Measurements from ENCODE around the gene TRAF3IP1. TPM values are rescaled to one million over a fixed set of nuclear protein-coding genes. Genes with fewer than 3 reads are reported as not detected.

Gene TRAF3IP1
- polyA plus RNA-seq, 1 donor from 2014 or later: 12.5 TPM

- Histone ChIP-seq H3K27me3 (ENCODE audit: insufficient read depth, low read depth, low read length) (no peaks in the 10 kb centered on the region), H3K36me3 (ENCODE audit: insufficient read depth, low read length) (no peaks in the 10 kb centered on the region), H2AFZ (ENCODE audit: low read depth, low read length) (no peak overlapping the region), H3K4me2 (ENCODE audit: low read length) (no peak overlapping the region), H3K4me3 (ENCODE audit: low read length) (no peak overlapping the region), H3F3A (ENCODE audit: insufficient read depth, low read length, poor library complexity, severe bottlenecking) (no peaks in the 10 kb centered on the region), H3K9me2 (ENCODE audit: insufficient read depth, low read length) (no peaks in the 10 kb centered on the region), H4K20me1 (ENCODE audit: insufficient read depth) (no peaks in the 10 kb centered on the region), H3K9me3 (ENCODE audit: low read length) (no peaks in the 10 kb centered on the region), H3K9ac (ENCODE audit: low read length) (no peak overlapping the region), H3K79me2 (replicated peaks; ENCODE audit: insufficient read depth, low read length) (no peaks in the 10 kb centered on the region), H3K27ac (ENCODE audit: low read length) (no peak overlapping the region)
- TF ChIP-seq SMC3 (conservative IDR thresholded peaks at IDR 0.05; ENCODE audit: poor library complexity) (no peak), POLR2AphosphoS5 (IDR thresholded peaks at IDR 0.05) (no peak), CTCF (IDR thresholded peaks at IDR 0.05; ENCODE audit: poor library complexity, severe bottlenecking) (no peak), EP300 (conservative IDR thresholded peaks at IDR 0.05; ENCODE audit: poor library complexity, severe bottlenecking) (no peak), TAF1 (IDR thresholded peaks at IDR 0.05; ENCODE audit: low read depth) (no peak), EZH2 (IDR thresholded peaks at IDR 0.05; ENCODE audit: borderline replicate concordance, insufficient read depth, low read length, poor library complexity, severe bottlenecking) (no peak), RAD21 (conservative IDR thresholded peaks at IDR 0.05) (no peak), MXI1 (conservative IDR thresholded peaks at IDR 0.05; ENCODE audit: poor library complexity, severe bottlenecking) (no peak), REST (IDR thresholded peaks at IDR 0.05; ENCODE audit: borderline replicate concordance) (no peak)
Observed at GRCh38 chr2:238313991-238314350, 6.3 kb upstream of the TRAF3IP1 start.

GRCh38 chr2:238314576-238314975 lies 5.7 kb upstream of the TRAF3IP1 start:
- H4K20me1 ChIP-seq (ENCODE audit: insufficient read depth): no peaks in the 10 kb centered on the region
- no peaks in the 10 kb centered on the region for H3K36me3 ChIP-seq (ENCODE audit: insufficient read depth, low read length)
- H2AFZ ChIP-seq (ENCODE audit: low read depth, low read length): no peak overlapping the region
- no peaks in the 10 kb centered on the region for H3F3A ChIP-seq (ENCODE audit: insufficient read depth, low read length, poor library complexity, severe bottlenecking)
- TF ChIP-seq MXI1 (conservative IDR thresholded peaks at IDR 0.05; ENCODE audit: poor library complexity, severe bottlenecking) (no peak), CTCF (IDR thresholded peaks at IDR 0.05; ENCODE audit: poor library complexity, severe bottlenecking) (no peak), EP300 (conservative IDR thresholded peaks at IDR 0.05; ENCODE audit: poor library complexity, severe bottlenecking) (no peak), RAD21 (conservative IDR thresholded peaks at IDR 0.05) (no peak), SMC3 (conservative IDR thresholded peaks at IDR 0.05; ENCODE audit: poor library complexity) (no peak), EZH2 (IDR thresholded peaks at IDR 0.05; ENCODE audit: borderline replicate concordance, insufficient read depth, low read length, poor library complexity, severe bottlenecking) (no peak), REST (IDR thresholded peaks at IDR 0.05; ENCODE audit: borderline replicate concordance) (no peak), TAF1 (IDR thresholded peaks at IDR 0.05; ENCODE audit: low read depth) (no peak), POLR2AphosphoS5 (IDR thresholded peaks at IDR 0.05) (no peak)
- no peak overlapping the region for H3K4me2 ChIP-seq (ENCODE audit: low read length)
- no peak overlapping the region for H3K4me3 ChIP-seq (ENCODE audit: low read length)
- H3K9ac ChIP-seq (ENCODE audit: low read length): no peak overlapping the region
- H3K27me3 ChIP-seq (ENCODE audit: insufficient read depth, low read depth, low read length): no peaks in the 10 kb centered on the region
- H3K9me3 ChIP-seq (ENCODE audit: low read length): no peaks in the 10 kb centered on the region
- no peaks in the 10 kb centered on the region for H3K79me2 ChIP-seq (replicated peaks; ENCODE audit: insufficient read depth, low read length)
- H3K9me2 ChIP-seq (ENCODE audit: insufficient read depth, low read length): no peaks in the 10 kb centered on the region
- no peak overlapping the region for H3K27ac ChIP-seq (ENCODE audit: low read length)

Measured in neural cell (in vitro differentiated cells).